CD4-positive, alpha-beta T cell treated with Interleukin-6 for 4 hours (primary cell): ENCODE results near the gene TCF7L2.
"Not testable (repeated sequence)": the region's sequence is repeated elsewhere in the genome, so short reads cannot be mapped to it uniquely, and the experiment has no call there.

Source experiments
- DNase-seq: peaks from one replicate; pipeline ENCODE4 v3.0.0-alpha.2; 2020; ENCODE audit warnings: mixed read lengths

The TCF7L2 gene

DNA sequence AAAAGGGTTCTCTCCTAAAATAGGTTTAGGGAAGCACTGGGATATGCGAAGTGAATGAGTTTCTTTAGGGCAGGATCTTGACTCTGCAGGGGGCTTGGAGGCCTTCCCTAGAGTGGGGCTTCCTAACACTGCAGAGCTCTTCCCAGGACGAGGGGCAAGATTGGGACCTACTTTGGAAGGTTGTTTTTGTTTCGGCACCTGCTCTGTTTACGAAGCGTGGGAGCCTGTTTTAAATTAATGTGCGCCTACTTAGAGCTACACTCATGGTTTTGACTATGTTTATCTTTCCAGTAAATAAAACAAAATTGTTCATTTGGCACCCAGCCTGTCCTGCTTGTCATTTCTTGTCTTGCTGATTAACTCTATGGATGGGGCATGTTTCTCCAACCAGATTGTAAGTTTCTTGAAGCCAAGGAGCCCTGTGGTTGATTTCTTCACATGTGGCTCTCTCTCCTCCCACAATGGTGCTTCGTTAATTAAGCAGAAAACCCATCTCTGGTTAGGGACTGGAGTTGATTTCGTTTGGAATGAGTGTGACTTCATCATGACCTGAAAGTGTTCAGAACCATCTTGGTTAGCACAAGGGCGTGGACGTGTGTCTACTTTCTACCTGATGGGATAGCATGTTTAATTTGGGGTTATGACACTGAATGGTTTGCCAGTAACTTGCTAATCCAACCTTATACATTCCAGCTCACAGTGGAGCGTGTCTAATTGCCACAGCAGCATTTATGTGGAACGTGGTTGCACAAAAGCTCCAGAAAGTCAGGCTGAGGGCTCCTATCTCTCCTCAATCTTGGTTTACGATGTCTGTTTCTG is 98.1 kb downstream of the TCF7L2 start:
- DNase-seq: no peak

DNA sequence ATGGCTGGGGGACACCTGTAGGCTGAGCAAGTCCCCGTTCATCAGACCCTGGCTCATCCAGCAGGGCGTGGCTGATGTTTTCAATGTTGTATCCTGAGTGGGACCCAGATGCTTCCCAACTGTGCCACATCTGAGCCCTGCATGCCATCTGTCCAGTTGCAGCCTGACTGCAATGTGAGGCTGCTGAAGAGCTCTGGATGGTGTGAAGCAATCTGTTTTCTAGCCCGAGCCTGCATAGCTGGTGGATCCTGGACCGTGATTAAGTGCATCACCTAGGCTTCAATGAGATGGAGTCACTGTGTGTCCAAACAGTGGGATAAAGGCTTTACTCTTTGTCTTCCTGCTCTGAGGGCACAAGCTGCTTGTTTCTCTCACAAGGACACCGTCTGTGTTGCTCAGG is 99.8 kb downstream of the TCF7L2 start:
- no peak for DNase-seq

DNA sequence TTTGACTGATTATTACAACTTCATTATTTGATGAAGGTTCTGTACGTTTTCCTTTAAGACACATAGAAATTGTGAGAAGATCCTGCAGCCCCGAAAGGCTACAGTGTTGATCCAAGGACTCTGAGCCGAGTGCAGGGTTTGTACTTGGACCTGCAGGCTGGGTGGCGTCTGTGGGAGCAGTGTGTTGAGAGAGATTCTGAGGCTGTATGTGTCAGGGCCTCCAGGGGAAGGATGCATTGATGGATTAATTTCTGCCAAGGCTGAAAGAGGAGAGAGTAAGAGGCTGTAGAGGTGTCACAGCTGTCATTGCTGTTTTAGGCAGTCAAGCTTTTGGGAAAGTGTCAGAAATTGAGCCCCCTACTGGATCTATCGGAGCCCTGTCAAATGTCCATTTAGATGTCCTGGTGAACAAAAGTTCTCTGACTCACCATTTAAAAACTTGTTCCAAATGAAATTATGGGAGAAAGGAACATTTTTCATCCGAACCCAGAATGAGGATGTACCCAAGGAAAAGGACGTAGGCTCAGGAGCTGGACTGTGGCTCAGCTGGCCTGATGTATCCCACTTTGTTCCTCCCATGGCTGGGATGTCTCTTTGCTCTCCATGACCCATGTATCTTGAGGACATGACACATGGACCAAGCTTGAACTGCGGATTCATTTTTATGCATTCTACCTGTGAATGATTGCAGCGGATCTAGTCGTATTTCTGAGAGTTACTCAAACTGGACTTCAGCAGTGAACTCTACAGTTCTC is 102.2 kb downstream of the TCF7L2 start:
- DNase-seq: no peak

DNA sequence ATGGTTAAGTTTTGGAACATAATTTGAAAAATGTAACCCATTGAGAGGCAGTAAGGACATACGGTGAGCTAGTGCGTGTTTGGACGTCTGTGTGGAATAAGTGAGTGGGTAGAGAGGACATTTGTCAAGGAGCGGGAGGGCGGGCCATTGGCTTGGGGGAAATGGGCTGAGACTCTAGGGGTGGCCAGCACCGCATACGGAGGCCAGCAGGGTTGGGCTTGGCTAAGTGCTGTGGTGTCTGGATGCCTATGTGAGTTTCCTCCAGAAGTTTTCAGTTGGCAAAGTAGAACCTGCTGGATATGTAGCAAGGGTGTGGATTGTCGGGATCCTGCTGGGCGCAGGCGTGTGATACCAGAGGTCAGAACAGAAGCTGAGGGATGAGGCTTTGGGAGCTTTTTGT is 103.0 kb downstream of the TCF7L2 start:
- DNase-seq: no peak

DNA sequence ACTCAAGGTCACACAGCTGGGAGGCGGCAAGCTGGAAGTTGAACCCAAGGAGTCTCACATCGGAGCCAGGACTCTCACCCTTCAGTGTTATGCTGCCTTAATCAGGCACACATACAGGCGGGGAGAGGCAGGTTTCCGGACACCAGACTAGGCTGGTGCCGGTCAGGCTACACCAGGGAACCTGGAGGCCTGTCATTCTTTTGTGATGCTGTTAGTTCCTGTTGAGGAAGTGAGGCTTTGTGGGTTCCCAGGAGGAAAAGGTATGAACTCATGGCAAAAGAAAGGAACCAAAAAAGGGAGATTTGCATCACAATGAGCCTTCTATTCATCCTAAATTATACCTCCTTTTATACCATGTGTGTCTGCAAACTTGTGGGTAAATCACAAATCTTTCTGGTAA is 103.8 kb downstream of the TCF7L2 start:
- DNase-seq: no peak

DNA sequence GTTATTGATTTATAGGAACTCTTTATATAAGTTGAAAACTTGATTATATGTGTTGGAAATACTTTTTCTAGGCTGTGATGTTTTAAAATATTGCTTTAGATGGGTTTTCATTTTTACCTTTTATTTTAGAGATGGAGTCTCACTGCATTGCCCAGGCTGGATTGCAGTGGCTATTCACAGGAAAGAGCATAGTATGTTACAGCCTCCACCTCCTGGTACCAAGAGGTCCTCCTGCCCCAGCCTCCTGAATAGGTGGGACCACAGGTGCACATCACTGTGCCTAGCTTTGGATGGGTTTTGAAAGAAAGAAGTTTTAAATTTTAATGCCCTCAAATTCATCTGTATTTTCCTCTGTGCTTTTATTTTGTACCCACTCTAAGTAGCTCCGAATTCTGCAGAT is 105.4 kb downstream of the TCF7L2 start:
- no peak for DNase-seq

DNA sequence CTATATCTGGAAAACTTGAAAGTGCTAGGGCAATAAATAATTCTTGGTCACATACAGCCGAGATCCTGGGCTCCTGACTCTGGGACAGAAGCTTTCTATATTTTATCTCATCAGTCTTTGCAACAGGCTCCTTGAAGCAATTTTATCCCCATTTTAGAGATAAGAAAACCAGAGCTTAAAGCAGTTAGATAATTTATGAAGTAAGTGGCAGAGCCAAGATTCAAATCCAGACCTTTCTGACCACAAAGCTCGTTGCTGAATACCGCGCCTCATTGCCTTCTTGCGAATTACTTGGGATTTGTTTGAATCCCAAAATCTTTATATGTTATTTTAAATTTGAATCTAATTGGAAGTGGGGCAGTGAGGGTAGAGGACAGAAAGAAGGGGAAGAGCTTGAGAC is 106.0 kb downstream of the TCF7L2 start:
- no peak for DNase-seq

DNA sequence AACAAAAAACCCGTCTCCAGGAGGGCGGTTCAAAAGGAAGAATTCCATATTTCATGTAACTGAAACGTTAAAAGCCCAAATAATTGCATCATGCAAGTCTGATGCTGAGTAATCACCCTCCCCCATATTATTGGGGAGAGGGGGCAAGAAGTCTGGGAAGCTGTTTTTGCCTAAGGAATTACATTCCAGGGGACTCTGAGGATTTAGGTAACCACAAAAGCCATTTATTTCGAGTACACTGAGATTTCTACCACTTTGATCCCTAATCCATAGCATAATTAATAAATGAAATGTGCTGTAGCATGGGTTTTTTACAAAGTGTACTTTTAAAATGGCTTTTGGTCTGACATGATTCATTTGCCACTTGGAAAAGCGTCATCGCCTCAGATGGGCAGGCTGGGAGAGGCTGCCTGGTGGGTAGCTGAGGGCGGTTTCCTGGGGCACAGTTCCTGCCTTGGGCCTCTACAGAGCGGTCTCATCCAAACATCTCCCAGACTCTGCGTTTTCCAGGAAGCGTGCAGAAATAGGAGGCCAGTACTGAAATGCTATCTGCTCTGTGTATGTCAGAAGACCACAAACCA is 106.5 kb downstream of the TCF7L2 start:
- DNase-seq: no peak

DNA sequence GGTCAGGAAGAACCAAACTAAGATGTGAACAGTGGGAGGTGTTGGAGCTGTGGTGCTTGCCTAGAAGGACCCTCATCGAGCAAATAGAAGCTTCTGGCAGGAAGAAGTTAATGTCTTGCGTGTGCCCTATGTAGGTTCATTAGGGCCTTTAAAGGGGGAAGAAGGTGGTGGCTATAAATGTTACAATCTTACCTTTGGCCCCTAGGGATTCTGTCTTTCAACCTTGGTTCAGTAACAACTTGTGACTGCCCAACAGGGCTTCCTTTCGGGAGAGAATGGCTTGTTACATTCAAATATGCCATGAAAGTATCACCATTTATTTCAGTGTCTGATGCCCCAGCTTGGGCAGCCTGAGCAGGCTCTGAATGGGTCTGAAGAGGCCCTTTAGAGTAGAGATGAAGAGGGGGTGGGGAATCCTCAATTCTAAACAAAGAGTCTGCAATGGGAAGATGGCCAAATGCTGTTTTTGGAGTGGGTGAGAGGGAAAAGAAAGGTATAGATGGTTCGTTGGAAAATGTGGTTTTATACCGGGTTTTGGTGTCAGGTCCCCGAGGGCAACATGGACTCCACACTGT is 108.0 kb downstream of the TCF7L2 start:
- DNase-seq: no peak

DNA sequence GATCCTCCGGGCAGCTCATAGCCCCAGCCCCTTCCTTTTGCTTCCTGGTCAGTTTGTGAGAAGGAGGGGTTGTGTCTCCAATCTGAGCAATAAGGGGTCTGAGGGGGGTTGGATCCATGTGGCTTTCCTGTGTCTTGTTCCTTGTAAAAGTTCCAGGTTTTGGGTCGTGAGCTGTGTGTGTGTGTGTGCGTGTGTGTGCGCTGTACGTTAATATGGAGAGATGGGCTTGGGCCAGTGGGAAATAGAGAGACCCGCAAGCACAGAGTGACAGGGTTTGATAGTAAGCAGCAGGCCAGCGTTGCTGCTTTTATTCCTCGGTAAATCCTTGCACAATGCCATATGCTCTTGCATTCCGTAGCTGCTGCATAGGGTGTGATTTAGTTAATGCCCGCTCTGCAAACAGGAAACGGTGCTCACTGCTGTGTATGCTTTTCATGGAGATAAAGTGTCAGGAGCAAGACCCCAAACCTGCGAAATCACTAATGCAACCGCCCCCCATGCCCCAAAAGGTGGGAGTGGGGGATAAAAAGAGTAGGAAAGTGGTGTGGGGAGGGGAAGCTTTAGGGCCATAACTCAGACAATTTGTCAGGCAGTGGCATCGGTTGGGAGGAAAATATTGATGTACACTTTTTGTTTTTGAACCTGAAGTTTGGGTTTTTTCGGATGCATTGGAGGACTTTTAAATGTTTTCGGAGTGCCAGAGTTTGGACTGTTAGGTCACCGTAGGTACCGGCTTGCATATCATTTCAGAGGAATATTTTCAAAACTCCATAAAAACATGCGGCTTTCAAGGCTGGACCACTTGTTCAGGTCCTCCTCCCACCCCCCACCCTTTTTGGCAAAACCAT is 108.7 kb downstream of the TCF7L2 start:
- no peak for DNase-seq

DNA sequence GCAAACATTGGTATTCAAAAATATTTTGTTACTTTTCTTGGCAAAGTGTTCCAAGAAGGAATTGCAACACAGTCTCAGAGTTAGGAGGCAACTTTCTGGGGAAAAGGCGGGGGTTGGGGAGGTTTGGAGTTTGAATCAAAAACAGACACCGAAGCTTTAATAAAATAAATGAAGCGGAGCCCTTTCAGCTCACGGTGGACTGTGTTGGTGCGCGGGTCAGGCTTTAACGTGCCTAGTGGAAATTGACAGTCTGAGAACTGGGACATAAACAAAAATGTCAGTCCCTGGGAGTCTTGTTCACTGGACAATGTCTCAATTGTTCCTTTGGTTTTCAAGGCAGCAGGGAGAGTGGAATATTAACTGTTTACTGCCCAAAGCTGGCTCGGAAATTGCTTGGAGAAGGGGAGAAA is 109.3 kb downstream of the TCF7L2 start:
- DNase-seq: no peak

DNA sequence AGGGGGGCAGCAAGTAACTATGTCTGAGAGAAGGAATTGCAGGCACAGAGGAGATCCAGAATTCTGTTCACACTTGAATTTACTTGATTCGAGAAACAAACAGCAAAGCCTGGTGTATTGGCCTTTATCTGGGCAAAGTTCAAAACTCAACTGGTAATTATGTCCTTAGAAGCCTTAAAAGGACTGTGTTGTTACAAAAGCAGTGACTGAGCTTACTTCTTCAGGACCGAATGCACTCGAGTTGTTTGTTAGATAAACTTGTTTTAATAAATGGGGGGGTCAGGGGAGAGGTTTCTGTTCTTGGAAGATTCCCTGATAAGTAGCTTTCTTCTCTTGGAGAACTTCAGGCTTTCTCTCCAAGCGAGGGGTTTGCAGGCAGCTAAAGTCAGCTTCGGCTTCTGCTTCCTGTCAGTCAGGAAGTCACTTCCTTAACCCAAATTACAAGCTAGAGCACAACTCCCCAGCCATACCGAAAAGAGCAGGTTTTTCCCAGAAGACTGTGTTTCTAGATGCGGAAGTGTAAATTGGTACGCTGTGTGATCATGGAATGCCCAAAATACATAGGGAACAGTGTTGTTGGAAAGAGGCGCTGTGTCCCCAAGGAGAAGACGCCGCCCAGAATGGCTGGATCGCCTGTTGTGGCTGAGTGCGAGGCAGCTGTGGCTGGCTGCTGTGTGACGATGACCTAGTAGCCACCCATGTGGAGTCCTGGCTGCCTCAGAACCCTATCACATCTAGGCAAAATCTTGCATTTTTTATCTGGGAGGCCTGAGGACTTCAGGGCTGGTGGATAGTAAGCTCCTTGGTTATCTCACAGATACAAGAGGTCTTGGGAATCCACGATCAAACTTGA is 110.4 kb downstream of the TCF7L2 start:
- DNase-seq: no peak

DNA sequence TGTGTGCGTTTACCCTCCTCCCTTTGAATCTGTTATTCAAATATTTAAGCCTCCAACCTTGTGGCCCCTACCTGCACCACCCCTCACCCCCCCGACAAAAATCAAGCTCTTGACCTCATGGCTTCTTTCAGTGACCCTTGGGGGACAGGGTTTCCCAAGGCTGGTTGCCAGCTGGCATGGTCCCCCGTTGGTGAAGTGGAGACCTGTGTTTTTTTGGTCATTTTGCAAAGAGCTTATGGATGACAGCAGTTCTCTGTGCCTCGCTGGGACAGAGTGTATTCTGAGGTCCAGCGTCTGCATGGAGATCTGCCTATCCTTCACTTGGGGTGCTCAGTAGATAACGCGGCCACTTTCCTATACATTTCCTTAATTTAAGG is 111.0 kb downstream of the TCF7L2 start:
- DNase-seq: no peak

DNA sequence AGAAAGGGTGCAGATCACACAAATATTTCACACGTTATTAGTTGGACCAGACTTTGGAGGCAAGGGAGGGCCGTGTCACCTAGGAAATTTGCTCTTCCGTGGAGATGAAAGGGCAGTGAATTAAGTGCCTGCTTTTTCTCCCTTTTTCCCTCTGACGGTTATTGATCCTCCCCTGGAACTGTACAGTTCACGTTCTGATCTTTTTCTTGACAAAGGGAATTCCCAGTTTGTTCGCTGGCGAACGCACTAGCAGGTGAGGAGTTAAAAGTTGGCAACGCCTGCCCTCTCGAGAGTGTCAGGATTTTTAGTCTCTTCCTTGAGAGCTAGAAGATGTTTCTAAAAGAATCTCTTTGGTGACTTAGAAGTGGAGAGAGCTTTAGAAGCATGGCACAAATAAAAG is 111.5 kb downstream of the TCF7L2 start:
- no peak for DNase-seq

DNA sequence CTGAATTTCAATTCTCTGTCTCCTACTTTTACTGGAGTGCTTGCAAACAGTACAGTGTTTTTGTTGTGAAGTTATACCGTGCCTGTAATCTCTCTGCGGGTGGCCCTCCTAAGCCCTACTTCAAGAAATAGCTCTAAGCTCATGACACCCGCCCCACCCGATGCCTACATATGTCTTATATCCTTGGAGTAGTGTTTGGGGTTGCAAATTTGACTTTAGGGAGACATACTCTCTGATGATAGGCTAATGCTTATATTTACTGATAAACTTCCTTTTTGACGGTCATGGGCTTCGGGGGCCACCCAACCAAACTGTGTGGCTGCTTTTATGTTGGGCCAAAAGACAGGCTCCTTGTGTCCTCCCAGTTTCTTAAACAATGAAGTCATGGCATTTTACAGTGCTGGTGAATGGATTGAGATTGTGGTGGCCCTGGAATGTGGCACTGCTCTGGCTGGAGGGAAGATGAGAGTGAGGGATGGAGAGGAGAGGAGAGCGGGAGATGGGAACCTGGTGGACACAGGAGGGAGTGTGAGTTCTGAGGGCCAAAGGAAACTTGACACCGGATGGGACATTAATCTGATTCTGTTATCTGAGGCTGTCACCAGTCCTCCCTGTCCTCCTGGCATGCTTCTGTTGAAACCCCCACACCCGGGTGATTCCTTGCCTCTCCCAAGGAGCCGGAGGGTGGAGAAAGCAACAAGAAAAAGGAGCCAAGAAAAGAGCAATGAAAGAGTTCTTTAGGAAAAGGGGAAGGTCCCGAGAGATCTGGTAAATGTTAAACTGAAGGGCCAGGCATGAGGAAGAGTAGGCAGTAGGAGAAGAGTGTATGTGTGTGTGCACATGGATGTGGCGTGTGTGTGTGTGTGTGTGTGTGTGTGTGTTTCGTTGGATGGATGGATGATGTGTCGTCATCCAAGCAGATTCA is 113.3 kb downstream of the TCF7L2 start:
- DNase-seq: no peak

DNA sequence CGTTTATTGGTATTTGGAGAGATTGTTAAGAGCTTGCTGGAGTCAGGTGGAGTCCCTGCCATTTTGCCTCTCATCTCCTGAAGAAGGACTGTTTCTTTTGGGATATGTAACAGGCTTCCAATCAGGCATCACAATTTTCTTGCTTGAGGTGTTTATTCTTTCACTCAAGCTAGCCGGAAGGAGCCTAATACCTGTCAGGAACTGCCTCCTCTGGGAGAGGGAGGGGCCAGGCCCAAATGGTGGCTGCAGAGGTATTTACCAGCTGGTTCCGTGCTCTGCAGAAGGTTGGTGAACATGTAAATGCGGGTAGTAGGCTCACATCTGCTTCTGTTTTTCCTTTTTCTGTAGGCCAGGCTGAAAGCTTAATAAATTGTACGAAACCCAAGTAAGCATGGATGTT is 114.0 kb downstream of the TCF7L2 start:
- no peak for DNase-seq

DNA sequence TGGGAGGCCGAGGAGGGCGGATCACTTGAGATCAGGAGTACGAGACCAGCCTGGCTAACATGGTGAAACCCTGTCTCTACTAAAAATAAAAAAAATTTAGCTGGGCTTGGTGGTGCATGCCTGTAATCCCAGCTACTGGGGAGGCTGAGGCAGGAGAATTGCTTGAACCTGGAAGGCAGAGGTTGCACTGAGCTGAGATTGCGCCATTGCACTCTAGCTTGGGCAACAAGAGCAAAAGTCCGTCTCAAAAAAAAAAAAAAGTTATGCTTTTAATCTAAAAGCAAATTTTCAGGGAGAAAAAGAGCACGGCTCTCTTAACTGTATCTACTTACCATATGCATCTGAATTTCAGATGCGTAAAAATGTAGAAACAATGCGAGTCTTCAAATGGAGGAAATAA is 116.1 kb downstream of the TCF7L2 start:
- DNase-seq: not testable (repeated sequence)

DNA sequence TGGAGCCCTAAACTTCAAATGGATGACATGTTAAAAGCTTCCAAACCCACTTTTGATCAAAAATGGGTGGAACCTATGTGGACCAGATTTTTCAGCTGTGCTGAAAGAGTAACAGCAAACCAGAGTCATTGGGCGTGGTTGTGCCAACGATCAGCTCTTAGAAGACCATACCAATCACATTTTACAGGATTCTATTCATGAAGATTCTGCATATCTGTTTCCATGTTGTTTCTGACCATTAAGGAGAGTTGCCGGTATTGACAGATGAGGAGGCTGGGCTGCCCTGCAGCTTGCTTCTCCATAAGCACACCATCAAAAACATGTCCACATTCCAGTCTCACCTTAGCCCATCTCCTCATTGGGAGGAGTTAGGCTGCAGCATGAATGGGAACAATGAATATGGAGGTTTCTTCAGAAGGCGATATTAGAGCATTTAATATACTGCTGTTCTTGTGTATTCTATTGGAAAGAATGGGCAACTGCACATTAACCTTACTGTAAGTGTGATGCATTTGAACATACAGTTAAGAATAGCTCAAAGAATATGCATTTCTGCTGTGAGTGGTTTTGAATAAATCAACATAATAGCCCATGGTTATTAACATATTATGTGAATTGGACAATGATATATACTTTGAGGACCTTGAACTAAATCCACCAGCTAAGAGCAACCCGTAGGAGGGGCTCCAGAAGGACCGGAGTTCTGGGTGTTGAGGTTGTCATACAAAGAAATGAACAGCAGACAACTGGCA is 116.7 kb downstream of the TCF7L2 start:
- DNase-seq: no peak

DNA sequence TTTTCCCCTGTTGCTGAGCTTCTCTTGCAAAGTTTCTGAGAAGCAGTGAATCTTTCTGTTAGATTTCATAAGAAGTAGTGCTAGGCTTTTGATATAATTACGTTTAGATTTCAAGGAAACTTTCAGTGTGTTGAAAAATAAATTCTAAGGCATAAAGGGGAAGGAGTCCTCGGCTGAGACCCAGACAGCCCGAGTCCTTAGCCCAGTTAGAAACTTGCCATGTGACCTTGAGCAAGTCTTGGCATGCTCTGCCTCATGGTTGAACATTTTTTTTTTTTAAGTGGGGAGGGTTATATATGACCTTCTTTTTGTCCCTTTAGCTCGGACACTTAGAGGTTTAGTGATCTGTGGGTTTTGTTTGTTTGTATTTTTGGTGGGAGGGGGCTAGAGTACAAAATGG is 117.5 kb downstream of the TCF7L2 start:
- DNase-seq: no peak
